Glutamatergic neuron (in vitro differentiated cells): ENCODE measurements around the gene DNMT3B. TPM values are rescaled to one million over a fixed set of nuclear protein-coding genes. Genes with fewer than 3 reads are reported as not detected.

ENCODE experiments used
- DNase-seq: peaks from one replicate; pipeline ENCODE4 v3.0.0; 2022
- H3K27ac Mint-ChIP-seq: one replicate; pipeline ENCODE4 v1.8.0; 2020; ENCODE audit warnings: mild to moderate bottlenecking, mixed read lengths, inconsistent platforms; ENCODE audit not compliant: unreplicated experiment
- H3K27me3 Mint-ChIP-seq: one replicate; pipeline ENCODE4 v1.8.0; 2020; ENCODE audit warnings: mild to moderate bottlenecking, moderate library complexity, mixed read lengths, inconsistent platforms; ENCODE audit not compliant: unreplicated experiment
- H3K36me3 Mint-ChIP-seq: one replicate; pipeline ENCODE4 v1.8.0; 2020; ENCODE audit warnings: mild to moderate bottlenecking, mixed read lengths, inconsistent platforms; ENCODE audit not compliant: unreplicated experiment
- H3K4me1 Mint-ChIP-seq: one replicate; pipeline ENCODE4 v1.8.0; 2020; ENCODE audit warnings: mild to moderate bottlenecking, low read depth, mixed read lengths, inconsistent platforms; ENCODE audit not compliant: unreplicated experiment
- H3K4me3 Mint-ChIP-seq: one replicate; pipeline ENCODE4 v1.8.0; 2020; ENCODE audit warnings: mild to moderate bottlenecking, mixed read lengths, inconsistent platforms; ENCODE audit not compliant: unreplicated experiment
- H3K9me3 Mint-ChIP-seq: one replicate; pipeline ENCODE4 v1.8.0; 2020; ENCODE audit warnings: mild to moderate bottlenecking, moderate library complexity, mixed read lengths, inconsistent platforms; ENCODE audit not compliant: unreplicated experiment
- total RNA-seq: library from RNA; stranded (reverse); fragmentation: NEBNext Ultra II Directional; extraction: Animal tissue kit (Norgen Biotek cat#: 25700); gene quantifications from one replicate; pipeline ENCODE4 v1.2.1, GENCODE V29; 2021; ENCODE audit not compliant: unreplicated experiment
- TF ChIP-seq, protein P1 (sequence below): fragments of 200-600 bp; sonication (generic); IDR thresholded peaks from one replicate; pipeline ENCODE4 v1.5.0; 2021; ENCODE audit not compliant: partially characterized antibody, unreplicated experiment

The DNMT3B gene
- total RNA-seq, 1 donor from 2014 or later: 29.0 TPM

DNA sequence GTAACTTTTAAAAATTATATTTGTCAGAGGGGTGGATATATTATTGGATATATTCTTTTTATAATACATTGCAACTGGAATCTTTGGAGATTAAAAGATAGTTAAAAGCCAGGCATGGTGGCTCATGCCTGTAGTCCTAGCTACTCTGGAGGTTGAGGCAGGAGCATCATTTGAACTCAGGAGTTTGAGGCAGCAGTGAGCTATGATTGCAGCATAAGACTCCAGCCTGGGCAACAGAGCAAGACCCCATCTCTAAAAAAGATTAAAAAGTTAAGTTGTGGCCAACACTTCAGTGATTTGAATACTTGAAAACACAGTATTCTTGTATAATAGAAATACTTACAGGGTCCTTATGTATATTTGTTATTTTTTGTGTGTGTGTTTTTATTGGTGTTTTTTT, 72.8 kb downstream of the DNMT3B start:
- no peak for DNase-seq
- TF ChIP-seq, protein P1, sequence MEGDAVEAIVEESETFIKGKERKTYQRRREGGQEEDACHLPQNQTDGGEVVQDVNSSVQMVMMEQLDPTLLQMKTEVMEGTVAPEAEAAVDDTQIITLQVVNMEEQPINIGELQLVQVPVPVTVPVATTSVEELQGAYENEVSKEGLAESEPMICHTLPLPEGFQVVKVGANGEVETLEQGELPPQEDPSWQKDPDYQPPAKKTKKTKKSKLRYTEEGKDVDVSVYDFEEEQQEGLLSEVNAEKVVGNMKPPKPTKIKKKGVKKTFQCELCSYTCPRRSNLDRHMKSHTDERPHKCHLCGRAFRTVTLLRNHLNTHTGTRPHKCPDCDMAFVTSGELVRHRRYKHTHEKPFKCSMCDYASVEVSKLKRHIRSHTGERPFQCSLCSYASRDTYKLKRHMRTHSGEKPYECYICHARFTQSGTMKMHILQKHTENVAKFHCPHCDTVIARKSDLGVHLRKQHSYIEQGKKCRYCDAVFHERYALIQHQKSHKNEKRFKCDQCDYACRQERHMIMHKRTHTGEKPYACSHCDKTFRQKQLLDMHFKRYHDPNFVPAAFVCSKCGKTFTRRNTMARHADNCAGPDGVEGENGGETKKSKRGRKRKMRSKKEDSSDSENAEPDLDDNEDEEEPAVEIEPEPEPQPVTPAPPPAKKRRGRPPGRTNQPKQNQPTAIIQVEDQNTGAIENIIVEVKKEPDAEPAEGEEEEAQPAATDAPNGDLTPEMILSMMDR: no peak
- Mint-ChIP-seq H3K4me3 (no peak overlapping the region), H3K36me3 (peaks cover 43% of the 10 kb centered on the region), H3K27ac (no peak overlapping the region), H3K27me3 (peaks cover 4% of the 10 kb centered on the region), H3K9me3 (peaks cover 20% of the 10 kb centered on the region), H3K4me1 (peaks cover 7% of the 10 kb centered on the region)

DNA sequence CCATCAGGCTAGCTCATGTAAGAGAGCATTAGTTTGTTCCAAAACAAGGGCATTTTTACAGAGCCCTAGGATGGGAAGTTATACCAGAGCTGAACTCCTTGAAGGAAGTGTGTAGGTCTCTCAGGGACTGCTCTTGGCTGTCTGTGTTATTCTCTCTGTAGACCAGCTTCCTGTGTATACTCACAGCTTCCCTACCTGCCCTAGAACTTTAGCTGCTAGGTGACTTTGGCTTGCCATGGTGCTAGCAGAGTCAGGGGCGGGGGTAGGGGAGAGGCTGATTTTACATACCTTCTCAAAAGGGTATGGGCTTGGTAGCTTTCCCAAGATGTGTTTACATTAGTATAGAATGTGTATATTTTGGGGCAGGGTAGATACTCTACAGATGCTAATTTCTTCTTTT, 75.0 kb downstream of the DNMT3B start:
- Mint-ChIP-seq H3K27me3 (peaks cover 5% of the 10 kb centered on the region), H3K4me3 (no peak overlapping the region), H3K9me3 (peaks cover 20% of the 10 kb centered on the region), H3K27ac (no peak overlapping the region), H3K36me3 (peaks cover 22% of the 10 kb centered on the region), H3K4me1 (peaks cover 7% of the 10 kb centered on the region)
- DNase-seq: no peak
- TF ChIP-seq, protein P1: no peak

DNA sequence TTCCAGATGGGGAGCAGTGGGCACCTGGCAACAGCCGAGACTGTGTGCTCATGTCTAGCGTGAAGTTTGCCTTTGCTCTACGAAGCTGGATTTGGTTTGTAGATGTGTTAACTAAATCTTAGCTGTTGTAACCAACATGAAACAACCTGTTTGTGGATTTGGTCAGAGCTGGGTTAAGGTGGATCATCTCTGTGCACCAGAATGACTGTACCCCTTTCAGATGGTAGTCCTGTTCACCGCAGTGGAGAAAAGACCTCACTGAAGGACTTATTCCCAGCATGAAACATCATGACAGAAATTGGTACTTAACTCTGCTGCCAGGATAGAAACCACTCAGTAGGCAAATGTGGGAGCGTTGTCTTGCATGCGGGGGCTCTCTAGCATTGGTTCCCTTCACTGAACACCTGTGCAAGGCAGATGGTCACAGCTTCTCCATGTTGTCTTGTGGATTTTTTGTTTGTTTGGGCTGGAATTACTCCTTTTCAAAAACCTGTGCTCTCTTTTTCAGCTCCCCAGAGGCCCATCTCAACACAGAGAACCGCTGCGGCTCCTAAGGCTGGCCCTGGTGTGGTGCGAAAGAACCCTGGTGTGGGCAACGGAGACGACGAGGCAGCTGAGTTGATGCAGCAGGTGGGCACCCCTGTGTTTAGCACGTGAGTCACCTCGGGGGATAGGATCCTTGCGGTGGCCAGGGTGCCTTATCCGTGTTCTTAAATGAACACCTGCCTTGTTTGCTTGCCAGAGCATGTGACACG, 77.2 kb downstream of the DNMT3B start:
- Mint-ChIP-seq H3K4me1 (peaks cover 7% of the 10 kb centered on the region), H3K9me3 (peaks cover 16% of the 10 kb centered on the region), H3K27me3 (peaks cover 6% of the 10 kb centered on the region), H3K27ac (peak overlapping the region; percentile 10), H3K4me3 (no peak overlapping the region), H3K36me3 (peaks cover 24% of the 10 kb centered on the region)
- no peak for DNase-seq
- TF ChIP-seq, protein P1: no peak

DNA sequence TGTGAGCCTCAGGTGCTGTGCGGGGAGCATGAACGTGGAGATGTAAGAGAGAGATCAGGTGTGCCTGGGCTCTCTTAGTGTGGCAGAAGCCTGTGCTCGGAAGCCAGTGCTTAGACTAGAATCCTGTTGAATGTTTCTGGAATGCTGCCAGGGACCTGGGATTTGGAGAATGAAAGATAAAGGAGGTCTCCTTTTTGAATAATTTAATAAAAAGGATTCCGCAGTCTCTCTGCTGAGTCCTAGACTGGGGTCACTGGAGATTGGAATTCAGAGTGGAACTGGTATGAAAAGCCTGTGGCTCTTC, 77.7 kb downstream of the DNMT3B start:
- H3K36me3 Mint-ChIP-seq: peaks cover 20% of the 10 kb centered on the region
- H3K9me3 Mint-ChIP-seq: peaks cover 16% of the 10 kb centered on the region
- H3K4me1 Mint-ChIP-seq: peaks cover 9% of the 10 kb centered on the region
- H3K27me3 Mint-ChIP-seq: peaks cover 8% of the 10 kb centered on the region
- H3K4me3 Mint-ChIP-seq: no peak overlapping the region
- peak overlapping the region; percentile 10 for H3K27ac Mint-ChIP-seq
- TF ChIP-seq, protein P1: no peak
- DNase-seq: no peak

DNA sequence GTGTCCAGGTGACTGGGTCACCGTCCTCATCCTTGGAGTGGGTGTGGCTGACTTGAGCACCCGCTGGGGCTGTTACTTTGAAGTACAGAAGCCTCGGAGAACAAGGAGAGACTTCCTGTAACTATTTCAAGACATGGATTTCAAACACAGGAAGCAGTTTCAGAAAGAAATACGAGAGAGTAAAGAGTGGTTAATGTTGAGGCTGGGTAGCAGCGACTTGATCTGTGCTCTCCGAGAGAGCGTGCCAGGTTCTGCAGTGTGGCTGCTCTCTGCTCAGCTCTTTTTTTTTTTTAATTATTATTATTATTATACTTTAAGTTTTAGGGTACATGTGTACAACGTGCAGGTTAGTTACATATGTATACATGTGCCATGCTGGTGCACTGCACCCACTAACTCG, 79.0 kb downstream of the DNMT3B start:
- no peak for DNase-seq
- Mint-ChIP-seq H3K27me3 (peaks cover 8% of the 10 kb centered on the region), H3K4me1 (peaks cover 9% of the 10 kb centered on the region), H3K9me3 (peaks cover 6% of the 10 kb centered on the region), H3K36me3 (peaks cover 12% of the 10 kb centered on the region), H3K27ac (peak overlapping the region; percentile 7), H3K4me3 (no peak overlapping the region)
- TF ChIP-seq, protein P1: no peak
